Inflammatory macrophage (primary cell): ENCODE results near the gene SMIM41.

Experiments
- DNase-seq, 2 donors: peaks; one replicate each; pipeline ENCODE4 v3.0.0-alpha.2; 2020 to 2022

SMIM41 gene

DNA sequence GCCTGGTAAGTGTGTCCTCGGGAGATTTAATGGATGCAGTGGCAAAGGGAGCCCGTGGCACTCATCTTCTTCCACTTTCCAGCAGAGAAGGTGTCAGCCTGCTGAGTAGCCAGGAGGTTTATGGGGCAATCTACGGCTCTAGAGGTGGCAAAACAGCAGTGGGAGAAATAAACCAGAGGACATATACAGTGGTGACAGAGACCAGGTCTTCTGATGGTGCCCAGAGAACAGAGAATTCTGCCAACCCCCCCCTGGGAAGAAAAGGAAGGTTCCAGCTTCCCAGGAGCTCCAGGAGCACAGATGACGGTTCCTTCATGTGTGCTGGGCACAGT, 43.0 kb downstream of the SMIM41 start:
- no peak for DNase-seq

DNA sequence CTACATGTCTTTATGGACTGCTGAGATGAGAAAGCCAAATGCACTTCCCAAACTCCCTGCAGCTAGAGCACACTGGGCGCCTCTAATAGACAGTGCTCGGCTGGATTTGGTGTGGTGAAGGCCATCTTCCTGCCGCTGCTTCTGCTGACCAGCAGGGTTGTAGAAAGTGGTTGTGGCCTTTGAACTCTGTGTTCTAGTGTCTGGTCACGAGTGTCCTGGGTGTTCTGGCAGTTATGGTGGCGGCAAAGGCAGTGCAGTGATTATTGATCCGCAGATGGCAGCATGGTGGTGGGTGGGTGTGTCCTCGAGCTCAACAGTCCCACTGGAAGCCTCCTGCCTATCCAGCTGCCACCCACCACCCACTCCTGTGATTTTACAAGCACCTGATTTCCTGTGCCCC, 43.4 kb downstream of the SMIM41 start:
- DNase-seq, result no peak

GRCh38 chr12:52123487-52124186, 44.1 kb downstream of the SMIM41 start:
- DNase-seq, result peak; percentile 8 to 11

GRCh38 chr12:52125476-52125900, 46.0 kb downstream of the SMIM41 start:
- no peak for DNase-seq

DNA sequence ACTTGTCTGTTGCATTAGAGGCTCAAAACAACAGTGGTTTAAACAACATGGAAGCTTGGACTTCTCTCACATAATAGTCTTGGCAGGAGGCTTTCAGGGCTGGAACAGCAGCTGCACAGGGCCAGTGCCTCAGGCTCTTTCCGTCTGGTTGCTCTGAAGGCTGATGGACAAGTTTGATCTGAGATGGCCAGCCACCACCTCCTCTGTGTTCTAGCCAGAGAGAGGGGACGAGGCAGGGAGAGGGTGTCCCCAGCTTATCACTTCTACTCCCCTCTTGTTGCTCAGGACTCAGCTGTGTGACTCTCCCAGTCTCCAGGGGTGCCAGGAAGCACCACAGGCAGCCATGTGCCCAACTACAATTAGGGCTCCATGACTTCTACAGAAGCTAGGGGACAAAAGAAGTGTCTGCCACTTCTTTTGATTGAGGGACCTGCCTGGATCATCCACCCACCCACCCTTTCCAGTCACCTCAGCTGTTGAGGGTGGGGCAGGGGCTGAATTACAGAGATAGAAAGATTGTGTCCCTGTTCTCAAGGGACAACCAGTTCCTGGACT, 46.6 kb downstream of the SMIM41 start:
- no peak for DNase-seq

- DNase-seq, result no peak
These were observed 47.4 kb downstream of the SMIM41 start for GRCh38 chr12:52126605-52127578.

GRCh38 chr12:52127683-52128450, 48.4 kb downstream of the SMIM41 start:
- no peak for DNase-seq

DNA sequence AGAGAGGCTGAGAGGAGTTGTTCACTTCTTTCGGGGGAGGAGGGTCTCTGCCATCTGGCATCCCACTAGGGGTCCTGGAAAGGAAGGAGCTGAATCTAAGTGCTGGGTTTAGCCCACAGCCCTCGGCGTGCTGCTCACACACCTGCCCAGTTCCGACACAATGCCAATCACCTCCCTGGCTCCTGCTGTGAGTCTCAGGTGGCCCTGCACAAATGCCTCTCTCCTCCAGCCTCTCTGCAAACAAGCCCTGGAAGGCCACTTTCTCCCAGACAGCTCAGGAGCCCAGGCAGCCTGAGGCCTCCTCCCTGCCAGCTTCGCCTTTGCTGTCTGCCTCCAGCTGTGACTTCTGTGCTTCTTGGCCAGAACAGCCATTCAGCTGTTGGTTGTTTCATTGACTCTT, 51.2 kb downstream of the SMIM41 start:
- DNase-seq, result no peak

DNA sequence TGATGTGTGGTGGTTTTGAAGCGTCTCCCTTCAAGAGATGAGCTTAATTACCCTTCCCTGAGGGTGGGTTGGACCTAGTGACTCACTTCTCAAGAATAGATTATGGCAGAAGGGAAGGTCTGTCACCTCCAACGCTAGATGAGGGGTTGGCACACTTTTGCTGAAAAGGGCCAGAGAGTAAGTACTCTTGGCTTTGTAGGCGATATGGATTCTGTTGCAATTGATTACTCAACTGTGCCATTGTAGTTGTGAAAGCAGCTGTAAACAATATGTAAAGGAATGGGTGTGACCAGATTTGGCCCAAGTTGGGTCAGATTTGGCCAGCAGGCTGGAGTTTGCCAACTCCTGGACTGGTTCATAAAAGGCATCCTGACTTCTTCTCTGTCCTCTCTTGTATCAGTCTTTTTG, 53.3 kb downstream of the SMIM41 start:
- peak; percentile 77 to 90 for DNase-seq

- no peak for DNase-seq
These were observed 58.2 kb downstream of the SMIM41 start for GRCh38 chr12:52137746-52138145.

GRCh38 chr12:52139147-52139546, 59.6 kb downstream of the SMIM41 start:
- DNase-seq, result no peak

DNA sequence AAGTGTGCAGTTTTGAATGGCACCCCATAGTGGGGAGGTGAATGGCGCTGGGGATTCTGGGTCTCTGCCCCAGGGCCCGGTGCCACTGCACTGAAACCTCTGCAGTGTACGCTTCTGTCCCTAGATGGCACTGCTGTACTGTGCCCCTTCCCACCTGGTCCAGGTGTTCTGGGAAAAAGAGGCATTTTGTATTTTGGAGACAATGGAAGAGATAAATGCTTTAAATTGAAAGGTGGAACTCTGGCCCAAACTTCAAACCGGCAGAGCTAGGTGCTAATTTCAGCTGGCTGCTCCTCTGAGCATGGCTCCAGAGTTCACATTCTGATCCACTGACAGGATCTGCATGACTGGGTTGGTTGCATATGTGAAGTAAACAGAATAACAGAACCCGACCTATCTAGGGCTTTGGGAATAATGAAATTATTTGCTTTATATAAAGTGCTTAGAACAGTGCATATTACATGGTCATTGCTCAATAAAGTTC, 60.1 kb downstream of the SMIM41 start:
- DNase-seq, result no peak

DNA sequence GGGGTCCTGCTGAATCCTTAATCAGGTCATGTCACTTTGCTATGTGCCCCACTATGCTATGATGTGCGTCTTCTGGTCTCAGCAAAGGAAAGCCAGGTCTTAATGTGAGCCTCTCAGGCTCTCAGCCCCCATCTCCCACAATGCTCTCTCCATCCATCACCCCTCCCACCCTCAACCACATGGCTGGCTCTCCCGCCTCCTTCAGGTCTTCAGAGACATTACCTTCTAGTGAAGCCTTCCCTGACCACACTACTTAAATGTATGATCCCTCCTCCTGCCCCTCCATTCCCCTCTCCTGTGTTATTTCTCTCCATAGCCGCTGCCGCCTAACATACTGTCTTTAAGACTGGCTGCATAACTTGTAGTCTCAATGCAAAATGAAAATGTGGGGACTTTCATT, 61.8 kb downstream of the SMIM41 start:
- no peak for DNase-seq

DNA sequence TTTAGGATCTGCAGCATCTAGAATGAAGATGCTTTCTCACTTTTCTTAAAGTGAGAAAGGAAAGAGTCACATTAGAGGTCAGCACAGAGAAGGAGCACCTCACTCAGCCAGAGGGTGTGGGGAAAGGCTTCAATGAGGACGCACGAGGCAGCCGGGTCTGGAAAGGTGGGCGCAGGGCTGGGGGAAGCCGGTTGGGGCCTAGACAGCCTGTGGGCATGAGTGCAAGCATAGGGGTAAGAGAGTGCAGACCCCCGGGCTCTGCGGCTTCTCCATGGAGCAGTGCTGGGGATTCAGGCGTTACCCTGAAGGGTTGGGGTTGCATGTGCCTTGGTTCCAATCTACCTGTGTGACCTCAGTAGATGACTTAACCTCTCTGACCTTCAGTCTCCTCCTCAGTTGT, 62.4 kb downstream of the SMIM41 start:
- DNase-seq, result no peak

DNA sequence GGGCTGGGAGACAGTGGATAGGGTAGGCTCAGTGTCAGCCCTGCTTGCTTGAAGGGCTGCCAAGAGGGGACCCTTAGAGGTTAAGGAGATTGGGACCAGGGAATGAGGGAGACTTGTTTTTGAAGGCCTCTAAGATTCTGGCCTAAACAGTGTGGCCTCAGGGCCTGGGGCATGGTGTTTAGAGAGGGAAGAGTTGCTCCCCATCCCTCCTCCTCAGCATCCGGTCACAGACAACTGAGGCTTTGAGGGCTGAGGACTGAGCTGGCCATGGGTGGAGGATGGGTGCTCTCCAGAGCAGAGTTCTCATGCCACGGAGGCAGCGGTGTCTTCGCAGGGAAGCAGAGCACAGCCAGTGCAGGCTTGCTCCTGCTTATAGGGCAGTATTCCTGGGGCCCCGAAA, 62.9 kb downstream of the SMIM41 start:
- DNase-seq, result no peak

- DNase-seq, result no peak
These were observed 65.2 kb downstream of the SMIM41 start for GRCh38 chr12:52144512-52145227.

- DNase-seq, result no peak
These were observed 66.0 kb downstream of the SMIM41 start for GRCh38 chr12:52145228-52146088.

GRCh38 chr12:52146089-52146821, 66.8 kb downstream of the SMIM41 start:
- DNase-seq, result no peak

DNA sequence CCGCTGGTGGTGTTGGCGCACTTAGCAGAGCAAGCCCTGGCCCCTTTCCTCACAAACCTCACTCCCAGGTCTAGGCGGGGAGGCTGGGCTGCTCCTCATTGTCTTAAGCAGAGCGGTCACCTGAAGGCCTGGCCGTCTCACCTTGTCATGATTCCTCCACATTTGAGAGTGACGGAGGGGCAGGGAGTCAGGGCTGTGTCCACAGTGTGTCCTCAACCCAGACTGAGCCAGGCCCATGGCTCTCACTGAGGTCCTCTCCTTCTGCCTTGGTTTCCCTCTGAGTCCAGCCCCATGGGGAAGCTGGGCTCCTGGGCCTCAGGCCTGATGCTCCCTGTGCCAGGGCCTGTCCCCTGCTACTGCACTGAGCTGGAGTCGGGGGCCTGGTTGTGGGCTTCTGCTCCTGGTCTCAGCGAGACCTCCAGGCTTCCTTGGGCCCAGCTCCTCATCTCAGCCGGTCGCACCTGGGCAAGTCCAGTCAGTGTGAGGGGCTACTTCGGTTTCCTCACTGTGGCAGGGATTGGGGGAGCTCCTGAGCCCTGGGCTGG, 67.4 kb downstream of the SMIM41 start:
- DNase-seq, result no peak

DNA sequence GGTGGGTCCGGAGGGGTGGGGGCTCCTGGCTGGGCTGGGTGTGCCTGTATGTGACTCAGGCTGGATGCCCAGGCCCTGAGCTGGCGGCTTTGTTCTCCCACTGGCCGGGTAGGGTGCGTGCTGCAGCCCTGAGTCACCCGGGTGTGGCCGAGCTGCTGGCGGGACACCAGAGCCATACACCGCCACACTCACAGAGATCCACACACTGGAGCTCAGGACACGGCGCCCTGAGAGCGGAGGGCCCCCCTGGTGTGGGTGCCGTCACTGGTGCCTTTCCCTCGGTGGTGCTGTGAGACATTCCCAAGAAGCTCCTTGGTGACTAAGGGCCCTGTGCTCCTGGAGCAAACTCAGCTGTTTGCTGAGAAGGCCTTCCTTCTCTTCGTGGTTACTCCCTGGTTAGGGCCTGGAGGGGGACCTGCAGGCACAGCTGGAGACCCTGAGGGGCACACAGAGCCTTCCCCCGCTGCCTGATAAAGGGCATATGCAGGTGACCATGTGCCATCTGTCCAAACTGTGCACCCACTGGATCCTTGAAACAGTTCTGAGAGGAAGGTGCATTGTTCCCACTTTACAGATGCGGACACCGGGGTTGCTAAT, 68.0 kb downstream of the SMIM41 start:
- DNase-seq, result peak; percentile 56
